Neural cell (in vitro differentiated cells): Measurements from ENCODE around the gene EIF3D.

Source experiments
- EZH2 ChIP-seq: fragments of 200-600, 300-800 bp; shearing (Covaris generic), sonication (generic); IDR thresholded peaks from 2 replicates; pipeline ENCODE4 v1.6.1; 2014; ENCODE audit warnings: antibody characterized with exemption, low read length, borderline replicate concordance, mild to moderate bottlenecking; ENCODE audit not compliant: insufficient read depth, poor library complexity, severe bottlenecking
- TF ChIP-seq, protein P1 (sequence below): fragments of 450-650 bp; IDR thresholded peaks from 2 replicates; pipeline ENCODE4 v1.5.1; 2014; ENCODE audit warnings: antibody characterized with exemption, mild to moderate bottlenecking, moderate library complexity; ENCODE audit not compliant: poor library complexity, severe bottlenecking

DNA sequence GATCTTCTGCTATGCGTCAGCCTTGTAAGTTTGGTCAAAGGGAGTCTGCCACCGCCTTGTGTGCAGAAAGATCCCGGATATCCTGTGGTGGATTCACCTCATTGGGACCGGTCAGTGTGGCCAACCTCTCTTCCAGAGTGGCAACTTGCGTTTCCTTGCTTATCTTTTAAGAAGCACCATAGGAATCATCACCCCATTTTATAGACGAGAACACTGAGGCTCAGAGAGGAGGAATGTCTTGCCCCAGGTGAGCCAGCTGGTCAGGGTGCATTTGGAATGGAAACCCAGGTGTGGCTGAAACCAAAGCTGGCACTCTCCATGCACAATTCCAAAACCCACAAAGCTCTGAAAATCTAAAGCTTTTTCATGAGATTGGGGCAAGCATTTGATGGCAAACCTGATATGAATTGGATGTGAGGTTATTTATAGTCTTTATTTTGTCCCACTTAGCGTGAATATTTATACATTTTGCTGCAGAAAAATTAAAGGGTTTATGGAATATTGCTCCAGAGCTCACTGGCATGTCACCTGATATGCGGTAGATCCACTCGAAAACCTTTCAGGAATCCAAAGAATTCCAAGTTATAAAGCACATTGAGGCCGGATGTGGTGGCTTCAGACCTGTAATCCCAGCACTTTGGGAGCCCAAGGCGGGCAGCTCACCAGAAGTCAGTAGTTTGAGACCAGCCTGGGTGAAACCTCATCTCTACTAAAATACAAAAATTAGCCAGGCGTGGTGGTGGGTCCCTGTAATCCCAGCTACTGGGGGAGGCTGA is 12.1 kb upstream of the EIF3D start:
- no peak for TF ChIP-seq EZH2
- TF ChIP-seq, protein P1, sequence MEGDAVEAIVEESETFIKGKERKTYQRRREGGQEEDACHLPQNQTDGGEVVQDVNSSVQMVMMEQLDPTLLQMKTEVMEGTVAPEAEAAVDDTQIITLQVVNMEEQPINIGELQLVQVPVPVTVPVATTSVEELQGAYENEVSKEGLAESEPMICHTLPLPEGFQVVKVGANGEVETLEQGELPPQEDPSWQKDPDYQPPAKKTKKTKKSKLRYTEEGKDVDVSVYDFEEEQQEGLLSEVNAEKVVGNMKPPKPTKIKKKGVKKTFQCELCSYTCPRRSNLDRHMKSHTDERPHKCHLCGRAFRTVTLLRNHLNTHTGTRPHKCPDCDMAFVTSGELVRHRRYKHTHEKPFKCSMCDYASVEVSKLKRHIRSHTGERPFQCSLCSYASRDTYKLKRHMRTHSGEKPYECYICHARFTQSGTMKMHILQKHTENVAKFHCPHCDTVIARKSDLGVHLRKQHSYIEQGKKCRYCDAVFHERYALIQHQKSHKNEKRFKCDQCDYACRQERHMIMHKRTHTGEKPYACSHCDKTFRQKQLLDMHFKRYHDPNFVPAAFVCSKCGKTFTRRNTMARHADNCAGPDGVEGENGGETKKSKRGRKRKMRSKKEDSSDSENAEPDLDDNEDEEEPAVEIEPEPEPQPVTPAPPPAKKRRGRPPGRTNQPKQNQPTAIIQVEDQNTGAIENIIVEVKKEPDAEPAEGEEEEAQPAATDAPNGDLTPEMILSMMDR: no peak
